ENCODE data around the gene XRCC4.

The XRCC4 gene

GRCh38 chr5:83281658-83282057 is 204.3 kb downstream of the XRCC4 start:
- no peak for DNase-seq

GRCh38 chr5:83283761-83284160 is 206.4 kb downstream of the XRCC4 start:
- no peak for DNase-seq

GRCh38 chr5:83285661-83286398 is 208.5 kb downstream of the XRCC4 start:
- no peak for DNase-seq

- DNase-seq: no peak
Measured at GRCh38 chr5:83294246-83294645, 216.9 kb downstream of the XRCC4 start.

GRCh38 chr5:83299353-83299752 is 222.0 kb downstream of the XRCC4 start:
- DNase-seq: no peak

GRCh38 chr5:83306572-83307241 is 229.4 kb downstream of the XRCC4 start:
- DNase-seq: no peak

- DNase-seq: no peak
Measured at GRCh38 chr5:83312663-83313062, 235.3 kb downstream of the XRCC4 start.

GRCh38 chr5:83313436-83313835 is 236.1 kb downstream of the XRCC4 start:
- no peak for DNase-seq

- DNase-seq: no peak
Measured at GRCh38 chr5:83321483-83322055, 244.2 kb downstream of the XRCC4 start.

- DNase-seq: no peak
Measured at GRCh38 chr5:83322273-83322924, 245.1 kb downstream of the XRCC4 start.

GRCh38 chr5:83323557-83324180 is 246.3 kb downstream of the XRCC4 start:
- no peak for DNase-seq

- DNase-seq: no peak
Measured at GRCh38 chr5:83331842-83332241, 254.5 kb downstream of the XRCC4 start.

- no peak for DNase-seq
Measured at GRCh38 chr5:83337453-83338035, 260.2 kb downstream of the XRCC4 start.

- no peak for DNase-seq
Measured at GRCh38 chr5:83340511-83340918, 263.2 kb downstream of the XRCC4 start.

GRCh38 chr5:83341815-83342334 is 264.5 kb downstream of the XRCC4 start:
- no peak for DNase-seq

- DNase-seq: no peak
Measured at GRCh38 chr5:83342465-83342864, 265.1 kb downstream of the XRCC4 start.

GRCh38 chr5:83343299-83343698 is 266.0 kb downstream of the XRCC4 start:
- DNase-seq: no peak

GRCh38 chr5:83345423-83345822 is 268.1 kb downstream of the XRCC4 start:
- DNase-seq: no peak

- no peak for DNase-seq
Measured at GRCh38 chr5:83348281-83348780, 271.0 kb downstream of the XRCC4 start.

GRCh38 chr5:83353231-83353630 is 275.9 kb downstream of the XRCC4 start:
- no peak for DNase-seq

- DNase-seq: no peak
Measured at GRCh38 chr5:83353774-83354173, 276.4 kb downstream of the XRCC4 start.

GRCh38 chr5:83354958-83355357 is 277.6 kb downstream of the XRCC4 start:
- no peak for DNase-seq
